NCI-H748 (cell line): ENCODE measurements around the gene KANSL3.
"Not testable (repeated sequence)": the region's sequence is repeated elsewhere in the genome, so short reads cannot be mapped to it uniquely, and the experiment has no call there.

ENCODE experiments used
- DNase-seq: peaks from one replicate; lab custom pipeline; 2025; ENCODE audit not compliant: unreplicated experiment; lab: John Stamatoyannopoulos, UW

KANSL3 gene

DNA sequence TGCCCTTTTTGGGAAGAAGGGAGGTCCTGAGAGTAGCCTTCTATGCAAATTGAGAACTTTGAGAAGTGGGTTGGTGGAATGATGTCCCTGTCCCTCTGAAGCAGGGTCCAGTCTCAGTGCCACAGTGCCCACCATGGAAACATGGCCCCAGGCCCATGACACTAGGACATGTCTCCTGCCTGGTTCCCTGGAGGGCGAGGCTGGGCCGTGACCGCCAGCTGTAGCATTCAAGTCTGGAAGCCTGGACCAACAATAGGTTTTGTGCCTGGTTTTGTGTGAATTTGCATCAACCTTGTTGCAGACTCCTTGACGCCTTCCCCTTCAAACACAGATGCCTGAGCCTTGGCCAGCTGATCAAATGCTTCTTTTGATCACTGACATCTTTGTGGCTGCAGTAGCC is 74.1 kb downstream of the KANSL3 start:
- no peak for DNase-seq

DNA sequence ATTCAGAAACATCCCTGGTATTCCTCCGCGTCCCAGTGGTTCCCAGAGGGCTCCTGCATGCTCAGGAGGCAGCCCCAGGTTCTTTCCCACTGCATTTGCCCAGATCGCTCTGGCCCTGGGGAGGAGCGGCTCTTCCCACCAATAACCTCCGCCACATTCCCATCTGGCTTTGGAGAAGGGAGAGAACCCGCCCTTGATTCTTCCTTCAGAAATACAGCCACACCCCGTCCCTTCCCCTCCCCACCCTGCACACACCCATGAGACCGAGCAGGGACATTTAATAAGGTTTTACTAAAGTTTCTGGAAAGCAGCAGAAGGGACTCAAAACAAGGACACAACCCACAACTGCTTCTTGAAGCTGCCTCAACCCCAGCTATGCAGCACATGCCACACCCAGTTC is 79.6 kb downstream of the KANSL3 start:
- DNase-seq, result no peak

DNA sequence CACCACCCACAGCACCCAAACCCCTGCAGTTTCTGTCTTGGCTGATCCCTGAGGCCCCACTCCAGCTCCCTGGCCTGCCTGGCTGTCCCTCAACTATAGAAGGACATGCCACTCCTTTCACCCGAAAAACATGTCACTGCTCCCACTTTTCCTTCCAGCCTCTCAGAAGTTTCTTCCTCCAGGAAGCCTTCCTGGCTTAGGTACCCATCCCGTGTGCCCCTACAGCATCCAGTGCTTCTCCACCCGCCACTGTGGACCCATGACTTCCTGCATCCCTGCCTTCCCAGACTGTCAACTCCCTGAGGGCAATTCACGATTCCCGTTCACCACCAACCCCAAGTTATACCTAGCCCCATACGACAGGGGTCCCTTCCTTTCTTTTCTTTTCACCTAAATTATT is 80.1 kb downstream of the KANSL3 start:
- DNase-seq, result no peak

GRCh38 chr2:96557421-96557820 is 80.7 kb downstream of the KANSL3 start:
- not testable (repeated sequence) for DNase-seq

- DNase-seq, result no peak
These were observed 81.4 kb downstream of the KANSL3 start for GRCh38 chr2:96556441-96557330.

GRCh38 chr2:96555146-96555610 is 82.9 kb downstream of the KANSL3 start:
- no peak for DNase-seq

- peak; percentile 43 for DNase-seq
These were observed 83.6 kb downstream of the KANSL3 start for GRCh38 chr2:96554293-96555145.

- DNase-seq, result not testable (repeated sequence)
These were observed 84.2 kb downstream of the KANSL3 start for GRCh38 chr2:96553957-96554292.

DNA sequence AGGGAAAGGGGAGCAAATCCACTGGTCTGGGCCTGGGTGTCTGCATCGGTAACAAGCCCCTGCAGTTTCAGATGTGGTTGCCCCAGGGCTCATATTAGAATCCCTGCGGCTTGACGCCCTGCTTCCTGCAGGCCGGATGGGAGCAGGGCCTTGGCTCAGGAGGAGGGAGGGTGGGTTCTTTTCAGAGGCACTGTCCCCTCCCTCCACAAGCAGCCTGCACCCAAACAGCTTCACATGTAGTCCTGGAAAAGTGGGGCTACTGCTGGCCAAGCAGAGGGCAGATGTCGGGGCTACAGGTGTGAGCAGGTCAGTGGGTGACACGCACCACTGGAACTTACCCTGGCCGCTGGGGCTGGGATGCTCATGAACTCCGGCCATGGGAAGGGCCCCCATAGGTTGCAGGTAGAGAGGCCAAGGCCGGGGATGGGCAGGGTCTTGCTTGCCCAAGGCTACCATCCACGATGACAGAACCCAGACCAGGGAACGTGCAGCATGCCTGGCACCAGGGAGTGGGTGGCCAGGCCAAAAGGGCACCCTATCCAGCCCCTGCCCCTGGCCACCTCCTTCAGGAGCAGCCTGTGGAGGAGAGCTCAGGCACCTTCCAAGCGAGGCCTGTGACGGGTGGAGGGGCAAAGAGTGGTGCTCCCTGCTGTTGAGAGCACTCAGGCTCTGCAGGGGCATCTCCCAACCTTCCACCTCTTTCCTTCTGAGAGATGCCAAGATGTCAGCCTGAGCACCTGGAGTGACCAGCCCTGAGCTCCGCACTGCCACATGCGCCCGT is 84.7 kb downstream of the KANSL3 start:
- DNase-seq, result no peak

GRCh38 chr2:96552315-96553175 is 85.6 kb downstream of the KANSL3 start:
- no peak for DNase-seq

DNA sequence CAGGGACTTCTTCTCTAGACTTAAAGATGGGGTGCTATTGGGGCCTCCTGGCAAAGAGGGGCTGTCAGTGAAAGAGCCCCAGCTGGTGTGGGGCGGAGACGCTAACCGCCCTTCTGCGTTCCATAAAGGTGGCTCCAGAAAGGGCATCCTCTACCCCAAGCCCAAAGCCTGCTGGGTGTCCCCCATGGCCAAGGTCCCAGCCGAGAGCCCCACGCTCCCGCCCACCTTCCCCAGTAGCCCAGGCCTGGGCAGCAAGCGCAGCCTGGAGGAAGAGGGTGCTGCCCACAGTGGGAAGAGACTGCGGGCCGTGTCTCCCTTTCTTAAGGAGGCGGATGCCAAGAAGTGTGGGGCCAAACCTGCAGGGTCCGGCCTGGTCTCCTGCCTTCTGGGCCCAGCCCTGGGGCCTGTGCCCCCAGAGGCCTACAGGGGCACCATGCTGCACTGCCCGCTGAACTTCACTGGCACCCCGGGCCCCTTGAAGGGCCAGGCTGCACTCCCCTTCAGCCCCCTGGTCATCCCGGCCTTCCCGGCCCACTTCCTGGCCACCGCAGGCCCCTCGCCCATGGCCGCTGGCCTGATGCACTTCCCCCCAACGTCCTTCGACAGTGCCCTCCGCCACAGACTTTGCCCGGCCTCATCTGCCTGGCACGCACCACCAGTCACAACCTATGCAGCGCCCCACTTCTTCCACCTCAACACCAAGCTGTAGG is 86.4 kb downstream of the KANSL3 start:
- no peak for DNase-seq

GRCh38 chr2:96550787-96551604 is 87.1 kb downstream of the KANSL3 start:
- no peak for DNase-seq

- DNase-seq, result peak; percentile 41
These were observed 87.9 kb downstream of the KANSL3 start for GRCh38 chr2:96549967-96550786.

GRCh38 chr2:96549466-96549785 is 88.7 kb downstream of the KANSL3 start:
- no peak for DNase-seq

- no peak for DNase-seq
These were observed 89.3 kb downstream of the KANSL3 start for GRCh38 chr2:96548558-96549465.

DNA sequence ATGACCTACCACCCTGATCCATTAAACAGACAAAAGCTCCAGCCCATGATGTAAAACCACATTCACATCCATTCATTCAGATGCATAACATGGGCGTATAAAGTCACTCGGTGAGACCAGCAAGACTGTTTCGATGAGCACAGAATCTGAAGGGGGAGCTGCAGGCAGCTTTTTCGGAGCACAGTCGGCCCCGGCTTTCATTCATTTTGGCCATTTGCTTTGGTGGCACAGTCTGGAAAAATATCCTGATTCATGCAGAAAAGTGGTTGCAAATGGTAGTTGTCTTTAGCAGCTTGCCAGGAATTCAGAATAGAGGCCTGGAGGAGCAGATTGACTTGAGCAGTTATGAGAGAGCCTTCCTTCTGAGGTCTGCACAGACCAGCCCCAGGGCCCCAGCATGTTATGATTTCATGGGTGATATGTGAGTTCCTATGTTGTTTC is 90.4 kb downstream of the KANSL3 start:
- DNase-seq, result no peak

- no peak for DNase-seq
These were observed 90.9 kb downstream of the KANSL3 start for GRCh38 chr2:96547203-96547641.
